Esophagus squamous epithelium (tissue), 5 donors: ENCODE measurements around the gene TMEFF2. TPM values are rescaled to one million over a fixed set of nuclear protein-coding genes. Genes with fewer than 3 reads are reported as not detected.

ENCODE experiments used
- DNase-seq: peaks from one replicate; lab custom pipeline; 2025; lab: John Stamatoyannopoulos, UW
- H3K27ac ChIP-seq, 4 donors: fragments of 200-600 bp; sonication (generic); one replicate each; pipeline ENCODE4 v1.5.1; 2016 to 2019; ENCODE audit warnings: mild to moderate bottlenecking in 1 of 4
- H3K27me3 ChIP-seq, 4 donors: fragments of 200-600 bp; sonication (generic); 1 replicate in 3 of 4; 2 replicates in 1 of 4; pipeline versions ENCODE4 v1.5.1 to v1.6.0; 2017 to 2021; ENCODE audit warnings: antibody characterized with exemption in 1 of 4
- H3K36me3 ChIP-seq, 3 donors: fragments of 200-600 bp; sonication (generic); one replicate each; pipeline ENCODE4 v1.5.1; 2016 to 2019
- H3K4me1 ChIP-seq, 3 donors: fragments of 200-600 bp; sonication (generic); one replicate each; pipeline ENCODE4 v1.5.1; 2017 to 2019
- H3K4me3 ChIP-seq, 4 donors: fragments of 200-600 bp; sonication (generic); 1 replicate in 3 of 4; 2 replicates in 1 of 4; pipeline ENCODE4 v1.5.1; 2016 to 2019; ENCODE audit warnings: mild to moderate bottlenecking in 2 of 4, moderate library complexity in 1 of 4
- H3K9me3 ChIP-seq, 3 donors: fragments of 200-600 bp; sonication (generic); one replicate each; pipeline ENCODE4 v1.5.1; 2016 to 2019
- POLR2A ChIP-seq, 4 donors: fragments of 450-650 bp; IDR thresholded peaks; one replicate each; pipeline ENCODE4 v1.6.1; 2017; ENCODE audit warnings: antibody characterized with exemption in 4 of 4, mild to moderate bottlenecking in 4 of 4, moderate library complexity in 3 of 4
- WGBS, 2 donors: methylation state at CpG; one replicate each; pipeline ENCODE4 v1.1.5; 2018; 5-methylcytosine and 5-hydroxymethylcytosine counted together
- intact Hi-C: fragments of 100-400 bp; cut with DNase I; formaldehyde crosslinking; loops from one replicate; pipeline ENCODE4 v1.15.0; 2022
- total RNA-seq, 4 donors: library from RNA; depleted of rRNA; stranded (reverse); fragments of >200 nt; gene quantifications; one replicate each; pipeline ENCODE4 v1.1.0, GENCODE V29; 2016
- TF ChIP-seq, protein P1 (sequence below), 6 experiments: fragments of 450-650 bp in 4 of 6; fragments of 200-600 bp in 2 of 6; sonication (generic) in 2 of 6; IDR thresholded peaks; one replicate each; pipeline ENCODE4 v1.5.1; 2016 to 2019; ENCODE audit warnings: antibody characterized with exemption in 6 of 6, mild to moderate bottlenecking in 4 of 6, moderate library complexity in 4 of 6
- donor health status: DM: yes; HTN: yes; CAD: no.

The TMEFF2 gene
- total RNA-seq, 4 donors from 2014 or later, result 1.5 TPM; not detected in 3

DNA sequence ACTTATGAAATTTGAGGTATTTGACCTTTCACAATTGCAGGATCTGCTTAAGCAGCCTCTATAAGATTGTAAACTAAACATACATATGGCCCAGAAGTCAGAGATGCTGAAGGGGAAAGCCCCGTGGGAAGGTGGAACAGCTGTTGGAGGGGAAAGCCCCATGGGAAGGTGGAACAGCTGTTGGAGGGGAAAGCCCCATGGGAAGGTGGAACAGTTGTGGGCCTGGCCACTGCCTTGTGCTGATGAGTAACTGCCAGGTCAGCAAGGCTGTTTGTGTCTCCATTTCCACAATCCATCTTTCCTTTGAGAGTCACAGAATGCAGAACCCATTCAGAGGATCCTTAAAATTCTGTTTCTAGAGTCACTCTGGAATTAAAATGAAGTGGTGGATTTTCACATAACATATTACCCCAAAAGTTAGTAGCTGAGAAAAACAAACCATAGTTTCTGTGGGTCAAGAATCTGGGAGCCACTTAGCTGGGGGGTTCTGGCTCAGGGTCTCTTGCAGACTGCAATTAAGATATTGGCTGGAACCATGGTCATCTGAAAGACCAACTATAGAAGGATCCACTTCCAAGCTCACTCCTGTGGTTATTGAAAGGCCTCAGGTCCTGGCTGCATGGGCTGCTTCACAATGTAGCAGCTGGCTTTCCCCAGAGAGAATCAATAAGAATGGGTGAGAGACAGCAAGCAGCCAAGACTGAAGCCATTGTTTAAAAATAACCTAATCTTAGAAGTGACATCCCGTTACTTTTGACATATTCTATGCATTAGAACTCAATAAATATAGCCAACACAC lies 261.2 kb downstream of the TMEFF2 start:
- no peak overlapping the region for H3K4me3 ChIP-seq
- TF ChIP-seq POLR2A (IDR thresholded peaks at IDR 0.05), result no peak
- TF ChIP-seq, protein P1, sequence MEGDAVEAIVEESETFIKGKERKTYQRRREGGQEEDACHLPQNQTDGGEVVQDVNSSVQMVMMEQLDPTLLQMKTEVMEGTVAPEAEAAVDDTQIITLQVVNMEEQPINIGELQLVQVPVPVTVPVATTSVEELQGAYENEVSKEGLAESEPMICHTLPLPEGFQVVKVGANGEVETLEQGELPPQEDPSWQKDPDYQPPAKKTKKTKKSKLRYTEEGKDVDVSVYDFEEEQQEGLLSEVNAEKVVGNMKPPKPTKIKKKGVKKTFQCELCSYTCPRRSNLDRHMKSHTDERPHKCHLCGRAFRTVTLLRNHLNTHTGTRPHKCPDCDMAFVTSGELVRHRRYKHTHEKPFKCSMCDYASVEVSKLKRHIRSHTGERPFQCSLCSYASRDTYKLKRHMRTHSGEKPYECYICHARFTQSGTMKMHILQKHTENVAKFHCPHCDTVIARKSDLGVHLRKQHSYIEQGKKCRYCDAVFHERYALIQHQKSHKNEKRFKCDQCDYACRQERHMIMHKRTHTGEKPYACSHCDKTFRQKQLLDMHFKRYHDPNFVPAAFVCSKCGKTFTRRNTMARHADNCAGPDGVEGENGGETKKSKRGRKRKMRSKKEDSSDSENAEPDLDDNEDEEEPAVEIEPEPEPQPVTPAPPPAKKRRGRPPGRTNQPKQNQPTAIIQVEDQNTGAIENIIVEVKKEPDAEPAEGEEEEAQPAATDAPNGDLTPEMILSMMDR (IDR thresholded peaks at IDR 0.05), result no peak
- H3K36me3 ChIP-seq, result no peaks in the 10 kb centered on the region
- no peak for DNase-seq
- WGBS, 2 donors, result 37 to 66% methylated on average over 2 of the region's 2 CpGs
- peaks cover 0 to 4% (median 0%) of the 10 kb centered on the region in 3 donors for H3K4me1 ChIP-seq
- H3K9me3 ChIP-seq, result no peaks in the 10 kb centered on the region
- no peak overlapping the region for H3K27ac ChIP-seq
- intact Hi-C loops, result no loop called here
- H3K27me3 ChIP-seq, result no peaks in the 10 kb centered on the region

DNA sequence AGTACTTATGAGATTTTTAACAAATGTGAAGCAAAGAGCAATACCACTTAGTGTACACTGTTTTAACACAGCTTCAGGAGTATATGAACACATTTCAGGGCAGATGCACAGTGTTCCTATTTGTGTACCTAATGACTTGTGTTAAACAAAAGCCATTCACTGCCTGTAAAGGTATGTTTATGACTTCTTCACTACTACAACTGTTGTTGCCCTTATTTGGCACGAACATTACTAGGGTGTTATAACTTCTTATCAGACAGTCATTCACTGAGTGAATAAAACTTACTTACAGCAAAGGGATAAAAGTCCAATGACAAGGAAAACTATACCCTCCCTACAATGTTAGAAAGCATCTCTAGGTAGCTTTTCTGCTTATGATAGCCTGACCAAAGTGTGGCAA lies 262.4 kb downstream of the TMEFF2 start:
- H3K27ac ChIP-seq, result no peak overlapping the region
- H3K36me3 ChIP-seq, result no peaks in the 10 kb centered on the region
- H3K27me3 ChIP-seq, result no peaks in the 10 kb centered on the region
- intact Hi-C loops, result no loop called here
- no peaks in the 10 kb centered on the region for H3K9me3 ChIP-seq
- no peak for DNase-seq
- H3K4me1 ChIP-seq, result peaks cover 0 to 14% (median 8%) of the 10 kb centered on the region in 3 donors
- no peak for TF ChIP-seq POLR2A (IDR thresholded peaks at IDR 0.05)
- TF ChIP-seq, protein P1 (IDR thresholded peaks at IDR 0.05), result no peak
- no peak overlapping the region for H3K4me3 ChIP-seq
- WGBS, 2 donors, result 64 to 87% methylated on average over 1 of the region's 1 CpG

DNA sequence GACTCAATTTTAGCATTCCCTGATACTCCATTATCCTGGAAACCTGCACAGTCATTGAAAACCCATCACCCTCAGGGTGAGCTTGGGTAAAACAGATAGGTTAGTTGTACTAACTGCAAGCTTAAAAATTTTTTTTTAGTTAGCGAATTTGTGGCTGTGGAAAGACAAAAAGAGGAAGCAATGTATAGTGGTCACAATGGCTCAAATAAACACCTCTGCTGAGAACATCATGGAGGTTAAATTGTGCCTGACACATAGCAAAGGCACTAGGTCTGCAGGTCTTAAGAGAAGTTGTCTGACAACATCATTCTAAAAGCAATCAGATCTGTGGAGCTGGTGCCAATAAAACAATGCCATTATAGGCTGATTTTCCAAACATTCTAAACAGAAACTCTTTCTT lies 263.4 kb downstream of the TMEFF2 start:
- Histone ChIP-seq H3K27ac (no peak overlapping the region), H3K27me3 (no peaks in the 10 kb centered on the region), H3K4me3 (no peak overlapping the region), H3K4me1 (peaks cover 0 to 18% (median 9%) of the 10 kb centered on the region in 3 donors), H3K36me3 (no peaks in the 10 kb centered on the region), H3K9me3 (no peaks in the 10 kb centered on the region)
- no peak for TF ChIP-seq POLR2A (IDR thresholded peaks at IDR 0.05)
- TF ChIP-seq, protein P1 (IDR thresholded peaks at IDR 0.05), result no peak
- DNase-seq, result no peak
- intact Hi-C loops, result no loop called here
- 70 to 85% methylated on average over 1 of the region's 1 CpG for WGBS, 2 donors

DNA sequence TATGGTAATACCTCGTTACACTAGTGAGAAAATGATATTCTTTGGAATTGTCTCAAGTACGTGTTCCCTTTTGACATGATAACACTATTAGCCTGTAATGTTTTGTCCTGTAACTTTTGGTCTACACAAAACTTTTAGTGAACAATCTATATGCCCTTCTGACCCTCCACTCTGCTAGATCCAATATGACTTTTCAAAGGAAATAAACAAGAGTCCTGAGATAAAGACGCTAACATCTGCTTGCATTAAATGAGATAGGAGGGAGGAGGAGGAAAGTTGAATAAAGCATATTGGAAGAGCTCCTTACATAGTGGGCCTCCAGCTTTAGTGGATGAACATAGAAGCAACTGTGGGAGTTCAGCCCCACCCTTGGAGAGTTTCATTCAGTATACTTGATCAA lies 264.5 kb downstream of the TMEFF2 start:
- Histone ChIP-seq H3K4me3 (no peak overlapping the region), H3K27ac (no peak overlapping the region), H3K27me3 (no peaks in the 10 kb centered on the region), H3K4me1 (peaks cover 0 to 18% (median 9%) of the 10 kb centered on the region in 3 donors), H3K9me3 (no peaks in the 10 kb centered on the region), H3K36me3 (no peaks in the 10 kb centered on the region)
- TF ChIP-seq, protein P1 (IDR thresholded peaks at IDR 0.05), result no peak
- TF ChIP-seq POLR2A (IDR thresholded peaks at IDR 0.05), result no peak
- intact Hi-C loops, result no loop called here
- DNase-seq, result no peak
- WGBS, 2 donors, result 79 to 84% methylated on average over 3 of the region's 3 CpGs

DNA sequence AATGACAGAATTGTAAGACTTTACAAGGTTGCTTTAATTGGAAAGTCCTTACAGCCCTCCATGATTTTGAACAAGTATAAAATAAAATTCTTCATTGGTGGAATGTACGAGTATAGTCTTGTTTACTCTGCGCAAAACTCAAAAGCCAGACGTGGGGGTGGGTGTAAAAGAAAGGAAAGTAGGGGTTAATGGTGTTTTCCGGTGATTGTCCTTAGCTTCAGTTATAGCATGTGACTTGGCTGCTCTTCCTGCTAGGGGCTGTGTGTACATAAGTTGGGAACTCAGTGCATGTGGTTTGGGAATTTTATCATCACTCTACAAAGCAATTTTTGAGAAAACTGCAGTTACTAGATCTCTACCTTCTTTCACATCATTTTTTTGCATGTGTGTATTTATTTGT lies 265.4 kb downstream of the TMEFF2 start:
- H3K36me3 ChIP-seq, result no peaks in the 10 kb centered on the region
- intact Hi-C loops, result no loop called here
- TF ChIP-seq, protein P1 (IDR thresholded peaks at IDR 0.05), result no peak
- no peak for TF ChIP-seq POLR2A (IDR thresholded peaks at IDR 0.05)
- H3K27me3 ChIP-seq, result no peaks in the 10 kb centered on the region
- no peak overlapping the region for H3K27ac ChIP-seq
- 66 to 70% methylated on average over 4 of the region's 4 CpGs for WGBS, 2 donors
- no peak for DNase-seq
- peaks cover 0 to 18% (median 9%) of the 10 kb centered on the region in 3 donors for H3K4me1 ChIP-seq
- no peak overlapping the region for H3K4me3 ChIP-seq
- H3K9me3 ChIP-seq, result no peaks in the 10 kb centered on the region
